GM12892 (cell line): ENCODE measurements around the gene AQP4.
A peak's percentile ranks its signal among the peaks of the same experiment; 100 is the strongest.

ENCODE experiments used
- DNase-seq: peaks from one replicate; pipeline ENCODE4 v3.0.0; 2011; ENCODE audit not compliant: insufficient read length
- FAIRE-seq: peaks from 2 replicates; lab custom pipeline; 2011; peaks lifted over from hg19 to GRCh38; lab: Jason Lieb, UNC
- POLR2A ChIP-seq: IDR thresholded peaks from 2 replicates; pipeline ENCODE4 v1.6.1; 2011; ENCODE audit warnings: low read depth, low read length, control low read depth
- POLR2AphosphoS5 ChIP-seq: IDR thresholded peaks from 2 replicates; pipeline ENCODE4 v1.6.1; 2011; ENCODE audit warnings: low read depth, low read length, control low read depth
- TAF1 ChIP-seq: IDR thresholded peaks from 2 replicates; pipeline ENCODE4 v1.6.1; 2011; ENCODE audit warnings: low read depth, mild to moderate bottlenecking, control low read depth, low read length, borderline replicate concordance

Gene AQP4

DNA sequence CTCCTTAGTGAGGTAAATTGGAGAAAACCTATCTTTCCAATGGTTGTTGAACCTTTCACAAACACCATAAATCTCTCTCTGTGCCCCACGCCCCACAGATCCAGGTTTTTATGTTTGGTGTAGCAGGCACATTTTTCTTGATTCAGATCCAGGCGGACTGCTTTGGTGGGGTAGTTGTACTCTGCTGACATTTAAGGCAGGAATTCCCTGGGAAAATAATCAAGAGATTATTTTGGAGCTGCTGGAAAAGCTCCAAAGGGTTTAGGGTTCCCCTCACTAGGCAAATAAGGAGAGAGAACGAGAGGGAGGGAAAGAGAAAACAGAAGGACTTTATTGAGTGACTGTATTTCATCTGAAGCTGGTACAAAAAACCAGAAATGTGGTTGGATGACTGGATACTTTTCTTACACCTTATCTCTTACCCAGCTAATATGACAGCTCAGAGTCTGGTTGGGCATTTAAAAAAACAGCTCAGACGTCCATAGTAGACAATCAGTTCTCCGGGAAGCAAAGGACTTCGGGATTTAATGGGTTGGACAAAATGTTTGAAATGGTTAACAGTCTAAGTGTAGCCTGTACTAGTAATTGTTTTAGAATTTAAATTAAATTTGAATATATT is 3.6 kb upstream of the AQP4 start:
- FAIRE-seq, result no peak
- DNase-seq, result no peak
- TF ChIP-seq POLR2AphosphoS5 (no peak), TAF1 (no peak), POLR2A (no peak)

DNA sequence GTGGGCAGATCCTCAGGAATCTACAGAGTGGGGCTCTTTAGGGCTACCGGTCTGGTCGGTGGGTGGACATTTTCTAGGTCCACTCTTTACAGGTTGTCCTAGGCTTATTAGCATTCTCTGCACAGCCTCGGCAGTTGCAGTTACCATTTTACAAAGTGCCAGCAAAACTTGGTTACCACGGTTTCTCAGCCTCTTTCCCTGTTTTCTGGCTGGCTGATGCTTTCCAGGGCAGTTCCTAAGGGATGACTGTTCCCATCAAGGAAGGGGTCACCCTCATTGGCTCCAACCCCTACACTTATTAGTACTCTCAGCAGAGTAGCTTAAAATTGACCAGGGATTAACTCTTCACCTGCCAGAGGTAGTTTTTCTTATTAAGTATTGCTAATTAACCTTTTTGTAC is 2.0 kb upstream of the AQP4 start:
- no peak for DNase-seq
- FAIRE-seq, result no peak
- TF ChIP-seq POLR2A (no peak), POLR2AphosphoS5 (no peak), TAF1 (no peak)

DNA sequence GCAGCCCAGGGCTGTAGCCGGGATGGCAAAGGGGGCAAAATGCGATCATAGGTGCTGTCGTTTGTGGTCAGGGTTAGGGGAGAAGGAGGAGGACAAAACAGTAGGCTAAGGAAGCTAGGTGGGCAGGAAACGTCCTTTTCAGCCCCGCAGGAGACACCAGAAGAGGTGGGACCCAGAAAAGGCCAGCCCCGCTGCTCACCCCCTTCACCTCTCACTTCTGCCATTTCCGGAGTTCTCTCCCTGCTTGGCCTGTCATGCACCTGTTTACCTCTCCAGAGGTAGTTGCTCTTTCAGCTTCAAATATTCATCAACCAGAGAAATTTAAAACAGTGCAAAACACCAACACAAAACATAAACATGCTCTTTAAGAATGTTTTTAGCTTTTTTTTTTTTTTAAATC is 849 bp downstream of the AQP4 start:
- FAIRE-seq (peak; percentile 83), DNase-seq (no peak)
- TF ChIP-seq POLR2AphosphoS5 (no peak), POLR2A (no peak), TAF1 (no peak)

DNA sequence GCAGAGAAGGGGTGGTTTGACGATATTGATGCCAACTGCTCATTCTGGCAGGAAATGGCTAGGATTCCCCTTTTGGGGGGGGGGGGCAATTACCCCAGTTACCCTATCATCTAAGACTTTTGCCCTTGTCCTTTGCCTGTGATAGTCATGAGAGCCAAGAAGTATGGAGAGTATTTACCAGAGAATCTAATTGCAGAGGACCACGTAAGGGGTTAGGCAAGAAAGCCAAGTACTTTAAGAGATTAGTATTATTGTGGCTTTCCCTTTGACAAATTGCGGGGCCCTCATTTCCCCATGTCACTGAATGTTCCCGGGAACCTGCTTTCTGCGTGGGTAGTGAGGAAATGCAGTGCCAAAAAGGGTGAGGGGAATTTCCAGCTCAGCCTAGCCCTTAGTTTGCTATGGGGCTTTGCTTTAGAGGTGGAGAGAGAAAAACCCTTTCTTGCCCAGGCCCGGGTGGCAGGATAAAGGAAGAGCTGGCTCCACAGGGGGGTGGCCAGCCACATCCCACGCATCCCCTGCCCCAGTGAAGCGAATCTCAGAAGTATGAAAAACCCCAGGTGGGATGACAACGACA is 1.5 kb downstream of the AQP4 start:
- FAIRE-seq (no peak), DNase-seq (no peak)
- TF ChIP-seq POLR2AphosphoS5, result no peak
- TF ChIP-seq POLR2A, result no peak
- TF ChIP-seq TAF1, result no peak

DNA sequence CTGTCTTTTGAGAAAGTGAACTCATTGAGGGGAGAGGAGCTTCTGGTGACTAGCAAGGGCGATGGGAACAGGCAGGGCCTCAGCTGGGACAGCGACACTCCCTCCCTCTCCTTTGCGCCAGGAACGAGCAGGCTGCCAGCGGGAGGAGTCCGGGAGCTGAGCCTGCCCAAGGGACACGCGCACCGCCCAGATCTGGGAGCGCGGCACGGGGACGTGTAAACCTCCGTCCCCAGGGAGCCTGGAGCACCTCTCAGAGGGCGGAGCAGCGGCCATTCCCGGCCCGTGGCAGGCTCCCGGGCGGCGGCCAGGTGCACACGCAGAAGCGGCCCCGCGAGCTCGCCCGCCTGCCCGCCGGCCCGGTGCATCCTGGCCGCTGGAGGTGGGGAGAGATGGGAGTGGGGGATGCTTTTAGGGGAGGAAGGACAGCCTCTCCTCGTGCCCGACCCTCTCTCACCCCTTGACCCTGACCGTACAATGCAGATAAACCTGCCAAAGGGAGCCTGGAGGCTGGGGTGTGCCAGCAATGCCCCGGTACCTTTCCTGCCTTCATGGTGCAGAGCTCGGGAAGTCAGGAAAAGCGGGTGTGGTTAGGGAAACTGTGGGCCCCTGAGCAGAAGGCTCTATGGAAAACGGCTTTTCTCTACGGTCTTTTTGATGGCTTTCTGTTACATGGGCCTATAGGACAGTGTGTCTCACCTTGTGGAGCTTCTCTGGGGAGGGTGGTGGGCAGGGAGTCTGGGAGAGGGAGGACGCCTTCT is 2.2 kb downstream of the AQP4 start:
- FAIRE-seq (no peak), DNase-seq (no peak)
- TF ChIP-seq TAF1, result no peak

DNA sequence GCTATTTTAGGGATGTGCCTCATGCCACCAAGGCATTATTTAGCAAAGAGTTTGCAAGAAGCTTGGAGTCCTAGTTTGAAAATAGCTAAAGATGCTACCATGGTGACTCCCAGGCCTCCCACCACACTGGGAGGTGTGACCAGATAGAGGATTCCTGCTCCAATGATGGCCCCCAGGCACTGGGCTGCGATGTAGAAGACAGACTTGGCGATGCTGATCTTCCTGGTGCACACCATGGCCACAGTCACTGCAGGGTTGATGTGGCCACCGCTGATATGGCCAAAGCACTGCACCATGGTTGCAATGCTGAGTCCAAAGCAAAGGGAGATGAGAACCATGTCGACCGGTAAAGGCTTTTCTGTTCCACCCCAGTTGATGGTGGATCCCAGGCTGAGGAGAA is 3.4 kb downstream of the AQP4 start:
- DNase-seq, result no peak
- no peak for TF ChIP-seq POLR2AphosphoS5
- no peak for TF ChIP-seq TAF1
- TF ChIP-seq POLR2A, result no peak
- FAIRE-seq, result peak; percentile 36

DNA sequence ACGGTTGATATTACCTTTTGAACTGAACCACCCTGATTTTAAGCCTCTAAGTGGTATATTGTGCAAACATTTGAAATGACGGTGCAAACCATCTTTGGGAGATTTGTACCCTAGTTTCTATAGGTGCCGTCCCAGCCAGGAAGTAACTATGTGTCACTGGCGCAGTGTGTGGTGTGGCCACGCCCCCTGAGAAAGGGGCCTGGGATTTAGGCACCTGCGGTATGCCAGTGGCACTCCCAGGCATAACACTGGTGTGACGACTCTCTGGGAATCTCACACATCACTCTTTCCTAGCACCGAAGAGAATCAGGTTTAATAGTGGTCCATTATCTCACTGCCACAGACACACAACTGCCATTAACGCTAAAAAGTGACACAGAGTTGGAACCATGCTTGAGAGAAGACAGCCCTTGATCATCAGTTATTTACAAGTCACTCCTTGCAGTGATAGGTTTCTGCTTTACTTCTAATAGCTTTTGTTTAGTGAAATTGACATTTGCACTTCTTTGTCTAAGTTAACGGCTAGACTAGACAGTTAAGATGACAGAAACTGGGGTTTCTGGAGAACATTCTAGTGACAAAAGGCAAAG is 11.1 kb downstream of the AQP4 start:
- FAIRE-seq (no peak), DNase-seq (no peak)
- TF ChIP-seq TAF1 (no peak), POLR2AphosphoS5 (no peak), POLR2A (no peak)

DNA sequence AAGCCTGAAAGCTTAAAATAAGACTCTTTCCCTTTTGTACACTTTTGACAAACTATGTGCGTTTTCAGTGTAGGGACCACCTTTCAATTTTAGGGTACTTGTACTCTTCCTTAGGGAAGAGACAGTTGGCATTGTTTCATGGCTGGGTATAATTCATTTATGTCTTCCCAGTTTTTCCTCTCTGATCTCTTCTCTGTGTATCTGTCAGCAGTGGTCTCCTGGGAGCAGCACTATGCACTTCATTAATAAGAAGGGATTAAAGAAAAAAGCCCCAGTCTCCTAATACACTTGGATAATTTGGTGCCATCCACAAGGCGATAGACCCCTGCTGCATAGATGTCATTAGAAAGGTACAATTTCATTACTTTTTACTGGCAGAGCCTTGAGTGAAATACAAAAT is 12.1 kb downstream of the AQP4 start:
- DNase-seq (no peak), FAIRE-seq (no peak)
- TF ChIP-seq POLR2A (no peak), TAF1 (no peak), POLR2AphosphoS5 (no peak)

DNA sequence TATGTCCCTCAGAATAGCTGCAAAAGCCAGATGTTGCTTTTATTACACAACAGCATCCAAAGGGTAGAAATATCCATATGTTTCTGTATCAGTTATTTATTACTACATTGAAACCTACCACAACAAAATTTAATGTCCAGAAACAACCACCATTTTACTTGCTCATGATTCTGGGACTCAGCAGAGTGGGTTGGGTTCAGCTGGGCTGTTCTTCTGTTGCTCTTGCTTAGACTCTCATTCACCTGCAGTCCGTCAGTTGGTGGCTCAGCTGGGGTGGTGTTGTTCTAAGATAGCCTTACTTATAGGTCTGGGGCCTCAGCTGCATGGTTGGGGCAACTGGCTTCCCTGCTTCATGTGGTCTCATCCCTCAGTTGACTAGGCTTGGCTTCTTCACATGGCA is 21.7 kb downstream of the AQP4 start:
- no peak for FAIRE-seq
- TF ChIP-seq TAF1, result no peak
- no peak for DNase-seq

DNA sequence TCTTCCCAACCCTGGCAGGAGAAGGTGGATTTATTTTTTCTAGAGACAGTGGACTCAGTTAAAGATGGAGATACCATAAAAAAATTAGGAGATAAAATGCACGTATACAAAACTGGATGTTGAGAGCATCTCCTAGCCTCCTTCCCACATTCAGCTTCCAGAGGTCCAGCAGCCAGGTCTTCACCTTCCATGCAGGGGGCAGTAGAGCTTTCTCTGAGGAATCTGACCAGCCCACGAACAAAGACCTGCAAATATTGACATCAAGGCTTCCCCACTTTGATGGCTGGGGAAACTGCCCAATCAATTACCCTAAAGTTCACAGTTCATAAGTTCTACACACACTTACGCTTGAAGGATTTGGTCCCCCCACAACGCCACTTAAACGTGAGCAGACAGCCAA is 24.5 kb downstream of the AQP4 start:
- TF ChIP-seq TAF1 (no peak), POLR2A (no peak), POLR2AphosphoS5 (no peak)
- DNase-seq (no peak), FAIRE-seq (no peak)

DNA sequence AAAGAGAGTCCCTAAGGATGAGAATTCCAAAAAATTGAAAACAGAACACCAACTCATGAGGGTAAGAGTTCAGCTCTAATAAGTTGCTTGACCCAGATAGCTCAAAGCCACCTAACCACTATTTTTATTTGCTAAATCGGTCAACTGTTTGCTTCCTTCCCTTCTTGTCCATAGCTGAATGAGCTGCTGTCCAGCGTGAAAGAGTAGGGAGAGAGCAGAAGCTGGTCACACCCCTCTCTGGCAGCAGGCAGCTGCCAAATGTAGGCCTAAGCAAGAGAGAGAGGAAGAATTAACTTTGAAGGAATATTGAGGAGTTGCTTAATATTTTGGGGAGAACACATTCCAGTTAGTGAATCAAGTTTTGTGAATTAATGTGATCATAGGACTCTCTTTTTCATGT is 25.9 kb downstream of the AQP4 start:
- no peak for DNase-seq
- FAIRE-seq, result no peak
- no peak for TF ChIP-seq POLR2AphosphoS5
- TF ChIP-seq POLR2A, result no peak
- TF ChIP-seq TAF1, result no peak

DNA sequence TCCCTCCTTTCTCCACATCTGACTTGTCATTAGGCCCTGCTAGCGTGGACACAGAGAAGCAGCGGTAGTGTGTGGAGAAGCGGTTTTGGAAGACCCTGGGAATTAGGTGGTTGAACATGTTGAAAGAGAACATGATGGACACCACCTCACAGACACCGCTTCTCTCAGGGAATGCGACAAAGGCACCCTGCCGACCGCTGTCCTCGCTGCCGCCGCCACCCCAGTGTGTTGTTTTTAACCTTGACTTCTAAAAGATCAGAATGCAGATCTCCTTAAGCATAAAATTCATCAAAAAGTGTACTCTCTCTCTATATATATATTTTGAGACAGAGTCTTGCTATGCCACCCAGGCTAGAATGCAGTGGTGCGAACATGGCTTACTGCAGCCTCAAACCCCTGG is 33.2 kb downstream of the AQP4 start:
- FAIRE-seq (no peak), DNase-seq (no peak)
- no peak for TF ChIP-seq POLR2AphosphoS5
- TF ChIP-seq TAF1, result no peak
